Activated naive CD8-positive, alpha-beta T cell (primary cell): ENCODE measurements around the gene PLPPR1.
"Not testable (repeated sequence)": the region's sequence is repeated elsewhere in the genome, so short reads cannot be mapped to it uniquely, and the experiment has no call there.

Experiments
- H3K27ac Mint-ChIP-seq: one replicate; pipeline ENCODE4 v1.8.0; 2021; ENCODE audit warnings: mixed read lengths
- H3K27me3 Mint-ChIP-seq: one replicate; pipeline ENCODE4 v1.8.0; 2021; ENCODE audit warnings: mixed read lengths
- H3K36me3 Mint-ChIP-seq: one replicate; pipeline ENCODE4 v1.8.0; 2021; ENCODE audit warnings: mixed read lengths
- H3K4me1 Mint-ChIP-seq: one replicate; pipeline ENCODE4 v1.8.0; 2021; ENCODE audit warnings: low read depth, mixed read lengths
- H3K4me3 Mint-ChIP-seq: one replicate; pipeline ENCODE4 v1.8.0; 2021; ENCODE audit warnings: mild to moderate bottlenecking, mixed read lengths
- H3K9me3 Mint-ChIP-seq: one replicate; pipeline ENCODE4 v1.8.0; 2021; ENCODE audit warnings: low read depth, mixed read lengths

Gene PLPPR1

GRCh38 chr9:101127369-101127768, 98.8 kb downstream of the PLPPR1 start:
- not testable (repeated sequence) for H3K36me3 Mint-ChIP-seq, H3K27me3 Mint-ChIP-seq, H3K27ac Mint-ChIP-seq, H3K4me1 Mint-ChIP-seq, H3K4me3 Mint-ChIP-seq
- peaks cover 11% of the 10 kb centered on the region for H3K9me3 Mint-ChIP-seq

- Mint-ChIP-seq H3K36me3 (no peaks in the 10 kb centered on the region), H3K27ac (no peak overlapping the region), H3K4me1 (no peaks in the 10 kb centered on the region), H3K9me3 (peaks cover 7% of the 10 kb centered on the region), H3K27me3 (peaks cover 4% of the 10 kb centered on the region), H3K4me3 (no peak overlapping the region)
Observed at GRCh38 chr9:101128623-101129022, 100.1 kb downstream of the PLPPR1 start.

GRCh38 chr9:101130054-101130453, 101.5 kb downstream of the PLPPR1 start:
- Mint-ChIP-seq H3K4me3 (no peak overlapping the region), H3K9me3 (peaks cover 7% of the 10 kb centered on the region), H3K27ac (no peak overlapping the region), H3K4me1 (no peaks in the 10 kb centered on the region), H3K36me3 (no peaks in the 10 kb centered on the region), H3K27me3 (peaks cover 4% of the 10 kb centered on the region)

GRCh38 chr9:101131326-101131725, 102.8 kb downstream of the PLPPR1 start:
- Mint-ChIP-seq H3K9me3 (peaks cover 7% of the 10 kb centered on the region), H3K4me3 (no peak overlapping the region), H3K4me1 (no peaks in the 10 kb centered on the region), H3K36me3 (no peaks in the 10 kb centered on the region), H3K27me3 (peaks cover 7% of the 10 kb centered on the region), H3K27ac (no peak overlapping the region)

GRCh38 chr9:101132801-101133200, 104.3 kb downstream of the PLPPR1 start:
- H3K27me3 Mint-ChIP-seq, result peaks cover 7% of the 10 kb centered on the region
- no peak overlapping the region for H3K4me3 Mint-ChIP-seq
- no peaks in the 10 kb centered on the region for H3K36me3 Mint-ChIP-seq
- no peaks in the 10 kb centered on the region for H3K9me3 Mint-ChIP-seq
- H3K27ac Mint-ChIP-seq, result no peak overlapping the region
- no peaks in the 10 kb centered on the region for H3K4me1 Mint-ChIP-seq

GRCh38 chr9:101138509-101138908, 110.0 kb downstream of the PLPPR1 start:
- Mint-ChIP-seq H3K4me3 (no peak overlapping the region), H3K36me3 (no peaks in the 10 kb centered on the region), H3K4me1 (no peaks in the 10 kb centered on the region), H3K27me3 (peaks cover 3% of the 10 kb centered on the region), H3K27ac (no peak overlapping the region), H3K9me3 (peaks cover 4% of the 10 kb centered on the region)

GRCh38 chr9:101139082-101139481, 110.6 kb downstream of the PLPPR1 start:
- Mint-ChIP-seq H3K4me3 (no peak overlapping the region), H3K27ac (no peak overlapping the region), H3K27me3 (peaks cover 3% of the 10 kb centered on the region), H3K9me3 (peaks cover 4% of the 10 kb centered on the region), H3K4me1 (no peaks in the 10 kb centered on the region), H3K36me3 (no peaks in the 10 kb centered on the region)

- Mint-ChIP-seq H3K36me3 (no peaks in the 10 kb centered on the region), H3K27ac (no peak overlapping the region), H3K4me3 (no peak overlapping the region), H3K9me3 (peaks cover 4% of the 10 kb centered on the region), H3K27me3 (peaks cover 3% of the 10 kb centered on the region), H3K4me1 (no peaks in the 10 kb centered on the region)
Observed at GRCh38 chr9:101140764-101141163, 112.2 kb downstream of the PLPPR1 start.

GRCh38 chr9:101146508-101146907, 118.0 kb downstream of the PLPPR1 start:
- Mint-ChIP-seq H3K4me3 (no peak overlapping the region), H3K4me1 (no peaks in the 10 kb centered on the region), H3K27ac (no peak overlapping the region), H3K27me3 (peaks cover 2% of the 10 kb centered on the region), H3K36me3 (no peaks in the 10 kb centered on the region), H3K9me3 (peaks cover 18% of the 10 kb centered on the region)

- Mint-ChIP-seq H3K4me3 (no peak overlapping the region), H3K9me3 (peaks cover 17% of the 10 kb centered on the region), H3K36me3 (no peaks in the 10 kb centered on the region), H3K27ac (no peak overlapping the region), H3K4me1 (no peaks in the 10 kb centered on the region), H3K27me3 (peaks cover 2% of the 10 kb centered on the region)
Observed at GRCh38 chr9:101148344-101148743, 119.8 kb downstream of the PLPPR1 start.

- no peak overlapping the region for H3K27ac Mint-ChIP-seq
- H3K36me3 Mint-ChIP-seq, result no peaks in the 10 kb centered on the region
- H3K4me3 Mint-ChIP-seq, result no peak overlapping the region
- peaks cover 2% of the 10 kb centered on the region for H3K27me3 Mint-ChIP-seq
- H3K9me3 Mint-ChIP-seq, result no peaks in the 10 kb centered on the region
- no peaks in the 10 kb centered on the region for H3K4me1 Mint-ChIP-seq
Observed at GRCh38 chr9:101158361-101158760, 129.8 kb downstream of the PLPPR1 start.

GRCh38 chr9:101162231-101162630, 133.7 kb downstream of the PLPPR1 start:
- no peak overlapping the region for H3K4me3 Mint-ChIP-seq
- H3K9me3 Mint-ChIP-seq, result no peaks in the 10 kb centered on the region
- no peak overlapping the region for H3K27ac Mint-ChIP-seq
- no peaks in the 10 kb centered on the region for H3K4me1 Mint-ChIP-seq
- H3K27me3 Mint-ChIP-seq, result peaks cover 4% of the 10 kb centered on the region
- H3K36me3 Mint-ChIP-seq, result no peaks in the 10 kb centered on the region

GRCh38 chr9:101165131-101165530, 136.6 kb downstream of the PLPPR1 start:
- Mint-ChIP-seq H3K4me3 (no peak overlapping the region), H3K36me3 (no peaks in the 10 kb centered on the region), H3K9me3 (peaks cover 3% of the 10 kb centered on the region), H3K27ac (no peak overlapping the region), H3K4me1 (no peaks in the 10 kb centered on the region), H3K27me3 (peaks cover 3% of the 10 kb centered on the region)

GRCh38 chr9:101167490-101168134, 139.1 kb downstream of the PLPPR1 start:
- Mint-ChIP-seq H3K4me1 (no peaks in the 10 kb centered on the region), H3K36me3 (no peaks in the 10 kb centered on the region), H3K27ac (no peak overlapping the region), H3K9me3 (peaks cover 5% of the 10 kb centered on the region), H3K27me3 (peaks cover 3% of the 10 kb centered on the region), H3K4me3 (no peak overlapping the region)

GRCh38 chr9:101172616-101173015, 144.1 kb downstream of the PLPPR1 start:
- Mint-ChIP-seq H3K9me3 (peaks cover 5% of the 10 kb centered on the region), H3K4me3 (no peak overlapping the region), H3K4me1 (no peaks in the 10 kb centered on the region), H3K36me3 (no peaks in the 10 kb centered on the region), H3K27ac (no peak overlapping the region), H3K27me3 (peaks cover 1% of the 10 kb centered on the region)

GRCh38 chr9:101173907-101174306, 145.4 kb downstream of the PLPPR1 start:
- Mint-ChIP-seq H3K4me1 (no peaks in the 10 kb centered on the region), H3K9me3 (peaks cover 5% of the 10 kb centered on the region), H3K4me3 (no peak overlapping the region), H3K36me3 (no peaks in the 10 kb centered on the region), H3K27ac (no peak overlapping the region), H3K27me3 (peaks cover 1% of the 10 kb centered on the region)
